NCI-H1105 (cell line): ENCODE data around the gene DUSP19.

Experiments used
- DNase-seq: peaks from one replicate; lab custom pipeline; 2025; lab: John Stamatoyannopoulos, UW

The DUSP19 gene

DNA sequence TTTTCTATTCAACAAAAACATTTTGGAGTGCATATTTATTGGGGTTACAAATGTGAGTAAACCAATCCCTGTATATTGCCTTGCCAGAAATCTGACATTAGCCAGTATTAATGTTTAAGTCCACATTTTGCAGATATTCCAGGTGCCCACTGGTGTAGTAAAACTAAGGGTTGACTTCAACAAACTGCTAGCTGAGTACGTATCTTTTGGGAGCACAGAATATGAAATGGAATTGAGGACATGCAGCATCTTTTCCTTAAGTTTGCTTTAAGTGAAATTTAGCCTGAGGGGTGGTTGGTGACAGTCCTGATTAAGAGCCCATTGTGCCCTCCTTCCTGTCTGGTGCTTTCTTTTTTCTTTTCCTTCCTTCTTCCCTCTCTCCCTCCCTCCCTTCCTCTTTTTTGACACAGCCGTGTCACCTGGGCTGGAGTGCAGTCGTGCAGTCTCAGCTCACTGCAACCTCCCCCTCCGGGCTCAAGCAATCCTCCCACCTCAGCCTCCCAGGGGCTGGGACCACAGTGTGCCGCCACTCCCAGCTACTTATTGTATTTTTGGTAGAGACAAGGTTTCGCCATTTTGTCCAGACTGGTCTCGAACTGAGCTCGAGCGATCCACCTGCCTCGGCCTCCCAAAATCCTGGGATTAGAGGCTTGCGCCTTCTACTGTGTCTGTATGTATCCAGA, 47.3 kb downstream of the DUSP19 start:
- DNase-seq: no peak

DNA sequence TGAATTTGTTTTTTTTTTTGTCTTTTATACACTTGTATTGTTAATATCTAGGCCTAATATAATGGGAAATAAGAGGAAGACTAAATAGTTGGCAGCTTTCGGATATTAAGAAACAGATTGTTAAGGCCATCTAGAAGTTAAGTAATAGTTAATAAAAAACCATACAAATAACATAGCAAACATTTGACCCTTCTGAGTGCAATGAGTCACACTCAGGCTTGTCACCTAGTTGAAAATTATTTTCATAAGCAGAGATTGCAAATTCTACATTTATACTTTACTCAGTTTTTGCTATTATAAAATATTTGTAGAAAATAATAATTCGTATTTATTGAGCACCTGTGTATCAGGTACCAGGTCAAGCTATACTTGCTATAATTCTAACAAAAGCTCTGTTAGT, 48.1 kb downstream of the DUSP19 start:
- DNase-seq: no peak

DNA sequence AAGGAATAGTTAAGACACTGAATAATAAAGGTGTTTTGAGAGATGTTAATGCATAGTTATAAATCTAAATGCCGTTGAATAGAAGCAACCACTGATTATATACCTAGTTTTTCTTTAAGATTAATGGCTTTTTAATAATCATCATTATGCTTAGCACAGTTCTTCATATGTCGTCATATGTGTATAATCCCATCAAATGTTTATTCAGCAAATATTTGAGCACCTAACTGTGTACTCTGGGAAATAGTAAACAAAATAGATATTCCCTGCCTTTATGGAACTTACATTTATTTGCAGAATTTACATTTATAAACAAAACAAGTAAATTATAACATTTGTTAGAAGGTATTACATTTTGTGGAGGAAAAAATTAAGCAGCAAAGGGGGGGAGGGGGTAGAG, 55.5 kb downstream of the DUSP19 start:
- DNase-seq: no peak

DNA sequence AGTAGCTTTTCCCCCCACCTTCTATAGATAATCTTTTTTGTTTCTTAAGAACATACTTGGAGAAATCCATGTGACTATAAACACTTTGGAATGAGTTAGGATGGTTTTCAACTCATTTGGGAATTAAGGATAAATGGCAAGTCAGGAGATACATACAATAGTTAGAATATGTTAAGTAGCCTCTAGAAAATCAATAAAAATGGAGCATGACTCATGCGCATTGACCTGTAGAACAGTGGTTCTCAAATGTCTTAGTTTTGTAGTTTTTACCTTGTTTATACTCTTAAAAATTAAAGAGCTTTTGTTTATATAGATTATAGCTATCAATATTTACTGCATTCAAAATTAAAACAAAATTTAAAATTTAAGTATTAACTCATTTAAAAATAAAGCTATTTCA, 70.4 kb downstream of the DUSP19 start:
- DNase-seq: no peak

DNA sequence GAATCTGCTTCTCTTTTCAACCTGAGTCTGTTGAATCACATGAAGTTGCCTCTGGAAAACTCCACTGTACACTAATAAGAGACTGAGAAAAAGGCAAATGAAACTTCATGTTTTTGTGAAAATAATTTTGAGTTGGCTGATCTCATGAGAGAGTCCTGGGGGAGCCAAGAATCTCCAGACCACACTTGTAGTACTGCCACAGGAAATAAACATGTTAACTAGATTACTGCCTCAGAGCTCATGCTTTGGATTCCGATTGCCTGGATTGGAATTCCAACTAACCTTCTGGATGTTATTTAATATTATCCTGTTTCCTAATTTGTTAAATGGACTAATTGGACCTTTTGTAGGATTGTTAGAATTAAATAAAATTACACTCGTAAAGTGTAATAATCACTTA, 70.9 kb downstream of the DUSP19 start:
- DNase-seq: no peak
